Mucosa of rectum (tissue), 2 donors: ENCODE results near the gene NTRK2.
"Not testable (repeated sequence)": the region's sequence is repeated elsewhere in the genome, so short reads cannot be mapped to it uniquely, and the experiment has no call there.

Source experiments
- H3K27ac ChIP-seq, 2 donors: one replicate each; pipeline ENCODE4 v1.7.0; 2013; ENCODE audit warnings: inconsistent platforms in 2 of 2, low read depth in 2 of 2, low read length in 2 of 2
- H3K27me3 ChIP-seq, 2 donors: one replicate each; pipeline ENCODE4 v1.7.0; 2013; ENCODE audit warnings: low read length in 2 of 2; ENCODE audit not compliant: control insufficient read depth in 2 of 2, insufficient read depth in 2 of 2
- H3K36me3 ChIP-seq, 2 donors: one replicate each; pipeline ENCODE4 v1.7.0; 2013; ENCODE audit warnings: low read length in 2 of 2; ENCODE audit not compliant: control insufficient read depth in 2 of 2, insufficient read depth in 2 of 2
- H3K4me1 ChIP-seq, 2 donors: one replicate each; pipeline ENCODE4 v1.7.0; 2013; ENCODE audit warnings: low read length in 2 of 2, mild to moderate bottlenecking in 1 of 2; ENCODE audit not compliant: control insufficient read depth in 2 of 2, insufficient read depth in 2 of 2
- H3K4me3 ChIP-seq, 2 donors: one replicate each; pipeline ENCODE4 v1.7.0; 2013; ENCODE audit warnings: low read length in 2 of 2
- H3K9ac ChIP-seq, 2 donors: one replicate each; pipeline ENCODE4 v1.7.0; 2013; ENCODE audit warnings: low read length in 2 of 2, low read depth in 1 of 2, mild to moderate bottlenecking in 1 of 2
- H3K9me3 ChIP-seq, 2 donors: one replicate each; pipeline ENCODE4 v1.7.0; 2013; ENCODE audit warnings: low read length in 2 of 2; ENCODE audit not compliant: control insufficient read depth in 2 of 2
- donor health status: healthy.
- donor health status: Normal muscosa, but diverticular disease.

Gene NTRK2

GRCh38 chr9:85055506-85056202 is 386.1 kb downstream of the NTRK2 start:
- Histone ChIP-seq H3K4me1 (no peaks in the 10 kb centered on the region), H3K27ac (no peak overlapping the region), H3K27me3 (no peaks in the 10 kb centered on the region), H3K36me3 (no peaks in the 10 kb centered on the region), H3K9ac (no peak overlapping the region), H3K9me3 (no peaks in the 10 kb centered on the region), H3K4me3 (no peak overlapping the region)

DNA sequence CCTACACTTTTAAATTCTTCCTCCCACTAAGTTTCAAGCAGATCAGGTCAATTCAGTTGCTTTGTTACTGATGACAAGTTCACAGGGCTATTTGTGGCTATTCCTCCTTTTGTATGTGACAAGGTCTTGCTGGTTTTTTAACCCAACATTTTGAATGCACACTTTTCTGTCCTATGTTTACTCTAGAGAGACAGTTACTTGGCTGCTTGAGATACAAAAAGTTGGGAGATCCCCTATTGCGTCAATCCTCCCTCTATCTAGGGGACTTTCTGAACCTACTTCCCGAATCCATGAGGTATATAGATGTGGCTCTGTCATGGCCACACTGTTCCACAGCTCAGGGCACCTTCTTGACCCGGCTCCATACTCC is 386.7 kb downstream of the NTRK2 start:
- no peaks in the 10 kb centered on the region for H3K27me3 ChIP-seq
- no peaks in the 10 kb centered on the region for H3K4me1 ChIP-seq
- H3K9ac ChIP-seq: no peak overlapping the region
- no peaks in the 10 kb centered on the region for H3K9me3 ChIP-seq
- H3K27ac ChIP-seq: no peak overlapping the region
- H3K4me3 ChIP-seq: no peak overlapping the region
- H3K36me3 ChIP-seq: no peaks in the 10 kb centered on the region

DNA sequence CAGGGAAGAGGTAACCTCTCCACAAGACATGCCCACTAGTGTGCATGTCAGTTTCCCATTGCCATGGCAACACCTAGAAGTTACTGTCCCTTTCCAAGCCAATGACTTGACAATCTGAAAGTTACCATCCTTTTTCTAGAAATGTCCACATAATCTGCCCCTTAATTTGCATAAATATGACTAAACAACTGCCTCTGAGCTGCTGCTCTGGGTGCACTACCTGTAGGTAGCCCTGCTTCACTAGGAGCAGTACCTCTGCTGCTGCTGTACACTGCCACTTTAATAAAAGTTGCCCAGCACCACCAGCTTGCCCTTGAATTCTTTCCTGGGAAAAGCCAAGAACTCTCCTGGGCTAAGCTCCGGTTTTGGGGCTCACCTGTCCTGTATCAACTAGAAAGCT is 392.4 kb downstream of the NTRK2 start:
- H3K36me3 ChIP-seq: no peaks in the 10 kb centered on the region
- no peak overlapping the region for H3K4me3 ChIP-seq
- H3K4me1 ChIP-seq: no peaks in the 10 kb centered on the region
- no peaks in the 10 kb centered on the region for H3K9me3 ChIP-seq
- H3K27ac ChIP-seq: no peak overlapping the region
- H3K27me3 ChIP-seq: no peaks in the 10 kb centered on the region
- H3K9ac ChIP-seq: no peak overlapping the region

DNA sequence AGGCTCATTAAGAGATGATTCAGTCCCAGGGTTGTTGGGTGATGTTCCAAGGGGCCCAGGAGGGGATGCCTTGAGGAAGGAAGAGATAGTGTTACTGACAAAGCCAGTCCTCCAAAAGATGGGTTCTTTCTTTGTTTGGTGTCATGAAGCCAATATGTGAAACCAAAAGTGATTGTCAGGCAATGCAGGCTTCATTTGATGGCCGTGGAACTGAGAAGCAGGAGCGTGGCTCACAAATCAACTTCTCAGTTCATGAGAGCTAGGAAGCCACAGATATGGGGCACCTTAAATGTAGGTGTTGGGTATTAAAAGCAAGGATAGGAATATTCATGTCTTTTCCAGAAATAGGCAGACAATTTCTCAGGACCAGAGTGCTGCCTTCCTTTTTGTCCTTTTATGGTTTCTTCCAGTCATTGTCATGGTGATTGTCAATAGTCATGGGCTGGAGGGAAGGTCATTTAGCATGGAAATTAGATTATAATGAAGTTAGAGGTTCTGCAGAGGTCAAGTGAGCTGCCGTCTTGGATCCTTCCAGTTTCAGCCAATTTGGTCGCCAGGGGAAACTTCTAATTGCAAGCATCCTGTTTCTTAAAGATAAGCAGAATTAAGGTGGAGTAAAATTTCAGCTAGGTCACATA is 393.0 kb downstream of the NTRK2 start:
- H3K27ac ChIP-seq: no peak overlapping the region
- no peaks in the 10 kb centered on the region for H3K4me1 ChIP-seq
- H3K4me3 ChIP-seq: no peak overlapping the region
- H3K9me3 ChIP-seq: no peaks in the 10 kb centered on the region
- H3K27me3 ChIP-seq: no peaks in the 10 kb centered on the region
- H3K9ac ChIP-seq: no peak overlapping the region
- H3K36me3 ChIP-seq: no peaks in the 10 kb centered on the region

DNA sequence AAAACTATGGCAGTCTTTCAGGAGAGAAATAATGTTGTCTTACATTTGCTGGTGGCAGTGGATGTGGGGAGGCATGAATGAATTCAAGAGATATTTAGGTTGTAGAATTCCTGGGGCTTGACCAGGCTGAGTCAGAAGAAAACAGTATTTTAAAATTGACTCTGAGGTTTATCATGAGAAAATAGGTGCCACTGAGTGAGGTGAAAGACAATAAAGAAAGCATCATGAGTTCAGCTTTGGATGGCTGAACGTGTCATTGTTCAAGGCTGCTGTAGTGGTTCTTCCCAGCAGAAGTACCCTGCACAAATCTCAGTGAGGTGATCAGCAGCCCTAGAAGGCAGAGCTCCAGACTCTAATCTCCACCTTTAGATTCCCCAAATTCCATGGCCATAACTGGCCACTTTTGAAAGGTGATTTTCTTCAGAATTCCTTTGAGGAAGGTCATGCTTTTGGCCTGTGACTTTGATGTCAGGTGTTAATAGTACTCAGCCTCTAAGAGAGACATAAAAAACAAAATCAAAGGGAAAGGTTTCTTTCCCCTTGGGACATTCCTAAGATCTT is 395.4 kb downstream of the NTRK2 start:
- Histone ChIP-seq H3K36me3 (no peaks in the 10 kb centered on the region), H3K9ac (no peak overlapping the region), H3K4me3 (no peak overlapping the region), H3K27ac (no peak overlapping the region), H3K27me3 (no peaks in the 10 kb centered on the region), H3K9me3 (no peaks in the 10 kb centered on the region), H3K4me1 (no peaks in the 10 kb centered on the region)

- no peaks in the 10 kb centered on the region for H3K9me3 ChIP-seq
- no peaks in the 10 kb centered on the region for H3K36me3 ChIP-seq
- no peak overlapping the region for H3K9ac ChIP-seq
- H3K4me3 ChIP-seq: no peak overlapping the region
- no peaks in the 10 kb centered on the region for H3K27me3 ChIP-seq
- no peak overlapping the region for H3K27ac ChIP-seq
- H3K4me1 ChIP-seq: no peaks in the 10 kb centered on the region
Observed at GRCh38 chr9:85067792-85068191, 398.3 kb downstream of the NTRK2 start.

DNA sequence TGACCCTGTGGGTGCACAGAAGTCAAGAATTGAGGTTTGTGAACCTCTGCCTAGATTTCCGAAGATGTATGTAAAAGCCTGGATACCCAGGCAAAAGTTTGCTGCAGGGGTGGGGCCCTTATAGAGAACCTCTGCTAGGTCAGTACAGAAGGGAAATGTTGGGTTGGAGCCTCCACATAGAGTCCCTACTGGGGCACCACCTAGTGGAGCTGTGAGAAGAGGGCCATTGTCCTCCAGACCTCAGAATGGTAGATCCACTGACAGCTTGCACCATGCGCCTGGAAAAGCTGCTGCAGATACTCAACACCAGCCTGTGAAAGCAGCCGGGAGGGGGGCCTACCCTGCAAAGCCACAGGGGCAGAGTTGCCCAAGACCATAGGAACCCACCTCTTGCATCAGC is 399.9 kb downstream of the NTRK2 start:
- H3K9ac ChIP-seq, H3K4me3 ChIP-seq, H3K27me3 ChIP-seq, H3K36me3 ChIP-seq, H3K27ac ChIP-seq, H3K9me3 ChIP-seq, H3K4me1 ChIP-seq: not testable (repeated sequence)
